Astrocyte (in vitro differentiated cells and primary cell): Measurements from ENCODE around the gene CCSER1. TPM values are rescaled to one million over a fixed set of nuclear protein-coding genes. Genes with fewer than 3 reads are reported as not detected.

Experiments used
- DNase-seq: peaks from one replicate; pipeline ENCODE4 v3.0.0-alpha.2; 2010; ENCODE audit warnings: low read depth
- FAIRE-seq: peaks from 2 replicates; lab custom pipeline; 2011; peaks lifted over from hg19 to GRCh38; lab: Jason Lieb, UNC
- H2AFZ ChIP-seq: 2 replicates; pipeline ENCODE4 v1.6.0; 2012; ENCODE audit warnings: low read depth, low read length, inconsistent platforms
- H3K27ac ChIP-seq: 2 replicates; pipeline ENCODE4 v1.5.1; 2011; ENCODE audit warnings: low read depth, low read length, inconsistent platforms
- H3K27me3 ChIP-seq: 2 replicates; pipeline ENCODE4 v1.6.0; 2011; ENCODE audit warnings: low read length, inconsistent platforms; ENCODE audit not compliant: insufficient read depth
- H3K36me3 ChIP-seq: 2 replicates; pipeline ENCODE4 v1.5.1; 2011; ENCODE audit warnings: low read length, inconsistent platforms; ENCODE audit not compliant: insufficient read depth
- H3K4me1 ChIP-seq: 2 replicates; pipeline ENCODE4 v1.5.1; 2011; ENCODE audit warnings: low read length, inconsistent platforms; ENCODE audit not compliant: insufficient read depth
- H3K4me2 ChIP-seq: 2 replicates; pipeline ENCODE4 v1.6.0; 2012; ENCODE audit warnings: low read length, inconsistent platforms
- H3K4me3 ChIP-seq: 2 replicates; pipeline ENCODE4 v1.5.1; 2011; ENCODE audit warnings: low read depth, mild to moderate bottlenecking, low read length, inconsistent platforms; ENCODE audit not compliant: insufficient read depth
- H3K79me2 ChIP-seq: 2 replicates; pipeline ENCODE4 v1.6.0; 2012; ENCODE audit warnings: mild to moderate bottlenecking, low read length, inconsistent platforms; ENCODE audit not compliant: insufficient read depth
- H3K9ac ChIP-seq: 2 replicates; pipeline ENCODE4 v1.6.0; 2012; ENCODE audit warnings: mild to moderate bottlenecking, low read length, inconsistent platforms
- H3K9me3 ChIP-seq: 2 replicates; pipeline ENCODE4 v1.5.1; 2012; ENCODE audit warnings: low read depth, mild to moderate bottlenecking, low read length, inconsistent platforms; ENCODE audit not compliant: insufficient read depth
- H4K20me1 ChIP-seq: 2 replicates; pipeline ENCODE4 v1.6.0; 2012; ENCODE audit warnings: low read length, inconsistent platforms; ENCODE audit not compliant: insufficient read depth
- H3K27ac Mint-ChIP-seq: one replicate; pipeline ENCODE4 v1.8.0; 2021; ENCODE audit warnings: mild to moderate bottlenecking, mixed read lengths; ENCODE audit not compliant: unreplicated experiment
- H3K27me3 Mint-ChIP-seq: one replicate; pipeline ENCODE4 v1.8.0; 2021; ENCODE audit warnings: low read depth, mixed read lengths; ENCODE audit not compliant: unreplicated experiment
- H3K36me3 Mint-ChIP-seq: one replicate; pipeline ENCODE4 v1.8.0; 2021; ENCODE audit warnings: low read depth, mixed read lengths; ENCODE audit not compliant: unreplicated experiment
- H3K4me1 Mint-ChIP-seq: one replicate; pipeline ENCODE4 v1.8.0; 2021; ENCODE audit warnings: low read depth, mixed read lengths; ENCODE audit not compliant: unreplicated experiment
- H3K4me3 Mint-ChIP-seq: one replicate; pipeline ENCODE4 v1.8.0; 2021; ENCODE audit warnings: mild to moderate bottlenecking, moderate library complexity, mixed read lengths; ENCODE audit not compliant: unreplicated experiment
- H3K9me3 Mint-ChIP-seq: one replicate; pipeline ENCODE4 v1.8.0; 2021; ENCODE audit warnings: mild to moderate bottlenecking, mixed read lengths; ENCODE audit not compliant: unreplicated experiment
- CTCF ChIP-seq: IDR thresholded peaks from 2 replicates; pipeline ENCODE4 v1.5.1; 2011; ENCODE audit warnings: low read depth, mild to moderate bottlenecking, inconsistent platforms, low read length, moderate library complexity; ENCODE audit not compliant: insufficient read depth
- EZH2 ChIP-seq: IDR thresholded peaks from 2 replicates; pipeline ENCODE4 v1.6.1; 2012; ENCODE audit warnings: mild to moderate bottlenecking, low read length, inconsistent platforms; ENCODE audit not compliant: insufficient read depth
- total RNA-seq: library from RNA; stranded (reverse); gene quantifications from 2 replicates; pipeline ENCODE4 v1.2.1, GENCODE V29; 2021

CCSER1 gene
- total RNA-seq, 1 donor from 2014 or later, result 2.2 TPM

GRCh38 chr4:90718931-90719330, 591.7 kb downstream of the CCSER1 start:
- Histone ChIP-seq H3K36me3 (no peaks in the 10 kb centered on the region), H3K27me3 (no peaks in the 10 kb centered on the region), H2AFZ (no peak overlapping the region), H4K20me1 (no peaks in the 10 kb centered on the region), H3K4me2 (no peak overlapping the region), H3K27ac (no peak overlapping the region), H3K9ac (no peak overlapping the region), H3K4me1 (no peaks in the 10 kb centered on the region), H3K4me3 (no peak overlapping the region), H3K9me3 (no peaks in the 10 kb centered on the region), H3K79me2 (no peaks in the 10 kb centered on the region)
- Mint-ChIP-seq H3K4me1 (no peaks in the 10 kb centered on the region), H3K27ac (no peak overlapping the region), H3K36me3 (no peaks in the 10 kb centered on the region), H3K9me3 (no peaks in the 10 kb centered on the region), H3K27me3 (no peaks in the 10 kb centered on the region), H3K4me3 (no peak overlapping the region)
- FAIRE-seq (no peak), DNase-seq (no peak)
- TF ChIP-seq CTCF, result no peak
- TF ChIP-seq EZH2, result no peak

- H3K79me2 ChIP-seq, result no peaks in the 10 kb centered on the region
- no peak overlapping the region for H3K4me3 Mint-ChIP-seq
- FAIRE-seq (no peak), DNase-seq (peak; percentile 23)
- H3K9me3 Mint-ChIP-seq, result no peaks in the 10 kb centered on the region
- no peaks in the 10 kb centered on the region for H3K36me3 ChIP-seq
- no peak overlapping the region for H3K4me3 ChIP-seq
- peaks cover 5% of the 10 kb centered on the region for H3K4me1 ChIP-seq
- no peak overlapping the region for H3K9ac ChIP-seq
- no peak overlapping the region for H3K4me2 ChIP-seq
- H3K9me3 ChIP-seq, result no peaks in the 10 kb centered on the region
- H3K27me3 ChIP-seq, result no peaks in the 10 kb centered on the region
- H4K20me1 ChIP-seq, result no peaks in the 10 kb centered on the region
- no peaks in the 10 kb centered on the region for H3K36me3 Mint-ChIP-seq
- H2AFZ ChIP-seq, result no peak overlapping the region
- no peak overlapping the region for H3K27ac ChIP-seq
- H3K27me3 Mint-ChIP-seq, result no peaks in the 10 kb centered on the region
- peak overlapping the region; percentile 73 for H3K27ac Mint-ChIP-seq
- H3K4me1 Mint-ChIP-seq, result peaks cover 10% of the 10 kb centered on the region
- no peak for TF ChIP-seq CTCF
- no peak for TF ChIP-seq EZH2
Measured at GRCh38 chr4:90727938-90728337, 600.7 kb downstream of the CCSER1 start.

GRCh38 chr4:90730752-90731151, 603.6 kb downstream of the CCSER1 start:
- Histone ChIP-seq H4K20me1 (no peaks in the 10 kb centered on the region), H3K4me2 (no peak overlapping the region), H3K4me3 (no peak overlapping the region), H3K36me3 (no peaks in the 10 kb centered on the region), H3K9me3 (no peaks in the 10 kb centered on the region), H3K27me3 (no peaks in the 10 kb centered on the region), H3K79me2 (no peaks in the 10 kb centered on the region), H3K9ac (no peak overlapping the region), H2AFZ (no peak overlapping the region), H3K27ac (no peak overlapping the region), H3K4me1 (peaks cover 5% of the 10 kb centered on the region)
- Mint-ChIP-seq H3K27ac (no peak overlapping the region), H3K4me3 (no peak overlapping the region), H3K4me1 (peaks cover 10% of the 10 kb centered on the region), H3K36me3 (no peaks in the 10 kb centered on the region), H3K27me3 (no peaks in the 10 kb centered on the region), H3K9me3 (no peaks in the 10 kb centered on the region)
- DNase-seq, result no peak
- TF ChIP-seq CTCF (no peak), EZH2 (no peak)
- FAIRE-seq, result no peak
